HCT116 (cell line): ENCODE measurements around the gene KCNIP3. TPM values are rescaled to one million over a fixed set of nuclear protein-coding genes. Genes with fewer than 3 reads are reported as not detected.

Source experiments
- ATAC-seq: fragments of 200-7000 bp; cut with Tn5 transposase; 2 replicates; pipeline ENCODE4 v1.9.1; 2020; ENCODE audit warnings: mild to moderate bottlenecking, moderate library complexity
- BruUV-seq: library from RNA; stranded (reverse); fragments of 400-500 nt; replicated peaks from 2 replicates; lab custom pipeline; 2021; lab: Mats Ljungman, UMichigan
- CTCF ChIA-PET: fragments of 300-600 bp; sonication (Branson Sonifier 250); formaldehyde crosslinking; loops from one replicate; lab custom pipeline; 2021; ENCODE audit warnings: antibody characterized with exemption; lab: Charles Lee
- POLR2A ChIA-PET: fragments of 300-600, 350-600 bp; sonication (Branson Sonifier 250); formaldehyde crosslinking; loops from one replicate; lab custom pipeline; 2021; ENCODE audit warnings: antibody characterized with exemption; lab: Charles Lee
- RAD21 ChIA-PET, 2 experiments: fragments of 300-600 bp; sonication (Branson Sonifier 250); formaldehyde crosslinking; loops; one replicate each; lab custom pipeline; 2023; ENCODE audit warnings: low total read pairs in 2 of 2; ENCODE audit not compliant: uncharacterized antibody in 2 of 2, unreplicated experiment in 2 of 2, low non-redundant PET in 1 of 2; lab: Charles Lee
- DNase-seq: peaks from one replicate; pipeline ENCODE4 v3.0.0-alpha.2; 2010; ENCODE audit warnings: low read depth, low spot score
- H2AFZ ChIP-seq: fragments of 200-600 bp; shearing (Covaris generic), sonication (generic); 2 replicates; pipeline ENCODE4 v1.6.1; 2017; ENCODE audit warnings: low read depth, mixed run types, mixed read lengths, antibody characterized with exemption, low read length; ENCODE audit not compliant: poor library complexity, severe bottlenecking
- H3K27ac ChIP-seq: 2 replicates; pipeline ENCODE4 v1.5.1; 2012; ENCODE audit warnings: low read depth, low read length
- H3K27me3 ChIP-seq: fragments of 200-600 bp; sonication (generic); 2 replicates; pipeline ENCODE4 v1.6.1; 2016; ENCODE audit warnings: mixed run types, low read length, mixed read lengths; ENCODE audit not compliant: insufficient read depth
- H3K36me3 ChIP-seq, 2 experiments: fragments of 200-500 bp in 1 of 2; fragments of 200-600 bp in 1 of 2; sonication (Bioruptor generic) in 1 of 2; sonication (generic) in 1 of 2; 2 replicates each; pipeline versions ENCODE4 v1.5.1 to v1.6.1; 2014 to 2016; ENCODE audit warnings: low read length in 2 of 2, inconsistent platforms in 1 of 2, mixed read lengths in 1 of 2, mixed run types in 1 of 2; ENCODE audit not compliant: insufficient read depth in 2 of 2, control insufficient read depth in 1 of 2
- H3K4me1 ChIP-seq, 2 experiments: fragments of 200-600 bp in 1 of 2; sonication (generic) in 1 of 2; 2 replicates each; pipeline versions ENCODE4 v1.5.1 to v1.6.1; 2012 to 2017; ENCODE audit warnings: low read length in 2 of 2, inconsistent platforms in 1 of 2, mild to moderate bottlenecking in 1 of 2, mixed read lengths in 1 of 2, mixed run types in 1 of 2, moderate library complexity in 1 of 2; ENCODE audit not compliant: insufficient read depth in 2 of 2, control insufficient read depth in 1 of 2
- H3K4me2 ChIP-seq: fragments of 200-600 bp; sonication (generic); 2 replicates; pipeline ENCODE4 v1.6.1; 2017; ENCODE audit warnings: mixed run types, low read length, mixed read lengths
- H3K4me3 ChIP-seq, 2 experiments: fragments of 200-600 bp in 1 of 2; sonication (generic) in 1 of 2; replicated peaks in 1 of 2; 2 replicates each; pipeline ENCODE4 v1.5.1; 2011 to 2016; ENCODE audit warnings: low read length in 2 of 2, control low read depth in 1 of 2, low read depth in 1 of 2, mild to moderate bottlenecking in 1 of 2, mixed read lengths in 1 of 2, mixed run types in 1 of 2
- H3K79me2 ChIP-seq: fragments of 200-600 bp; sonication (generic); 2 replicates; pipeline ENCODE4 v1.6.1; 2017; ENCODE audit warnings: mild to moderate bottlenecking, mixed run types, low read length, moderate library complexity, mixed read lengths; ENCODE audit not compliant: insufficient read depth
- H3K9ac ChIP-seq: fragments of 200-600 bp; sonication (generic); 2 replicates; pipeline ENCODE4 v1.6.1; 2016; ENCODE audit warnings: low read length, mixed read lengths
- H3K9me2 ChIP-seq: fragments of 200-600 bp; sonication (generic), shearing (Covaris generic); 2 replicates; pipeline ENCODE4 v1.6.1; 2017; ENCODE audit warnings: mixed run types, mild to moderate bottlenecking, moderate library complexity; ENCODE audit not compliant: insufficient read depth
- H3K9me3 ChIP-seq, 2 experiments: fragments of 200-500 bp in 1 of 2; fragments of 200-600 bp in 1 of 2; sonication (Bioruptor generic) in 1 of 2; sonication (generic) in 1 of 2; 2 replicates each; pipeline ENCODE4 v1.6.1; 2014 to 2017; ENCODE audit warnings: low read length in 2 of 2, mixed read lengths in 2 of 2, inconsistent platforms in 1 of 2, low read depth in 1 of 2, mild to moderate bottlenecking in 1 of 2, mixed run types in 1 of 2, moderate library complexity in 1 of 2; ENCODE audit not compliant: control insufficient read depth in 1 of 2, insufficient read depth in 1 of 2
- H4K20me1 ChIP-seq: fragments of 200-600 bp; sonication (generic), shearing (Covaris generic); 2 replicates; pipeline ENCODE4 v1.6.1; 2017; ENCODE audit warnings: mixed run types, mild to moderate bottlenecking, moderate library complexity; ENCODE audit not compliant: insufficient read depth
- CBX3 ChIP-seq: IDR thresholded peaks from 2 replicates; pipeline ENCODE4 v1.6.1; 2012; ENCODE audit warnings: low read depth
- EGR1 ChIP-seq: IDR thresholded peaks from 2 replicates; pipeline ENCODE4 v1.6.1; 2012; ENCODE audit warnings: low read depth
- ELF1 ChIP-seq: IDR thresholded peaks from 2 replicates; pipeline ENCODE4 v1.6.1; 2012; ENCODE audit warnings: low read depth, borderline replicate concordance
- JUND ChIP-seq: IDR thresholded peaks from 2 replicates; pipeline ENCODE4 v1.6.1; 2012
- MAX ChIP-seq: IDR thresholded peaks from 2 replicates; pipeline ENCODE4 v1.6.1; 2012
- POLR2A ChIP-seq: IDR thresholded peaks from 2 replicates; pipeline ENCODE4 v1.7.0; 2011; ENCODE audit warnings: borderline replicate concordance; ENCODE audit not compliant: insufficient read depth, insufficient read length; ENCODE audit errors: extremely low read depth
- POLR2AphosphoS5 ChIP-seq: IDR thresholded peaks from 2 replicates; pipeline ENCODE4 v1.6.1; 2011; ENCODE audit warnings: mild to moderate bottlenecking, low read depth, low read length, moderate library complexity
- RAD21 ChIP-seq: IDR thresholded peaks from 2 replicates; pipeline ENCODE4 v1.6.1; 2012; ENCODE audit warnings: low read depth, mild to moderate bottlenecking
- SIN3A ChIP-seq: IDR thresholded peaks from 2 replicates; pipeline ENCODE4 v1.6.1; 2012; ENCODE audit warnings: low read depth
- SP1 ChIP-seq: IDR thresholded peaks from 2 replicates; pipeline ENCODE4 v1.6.1; 2012; ENCODE audit warnings: low read depth
- intact Hi-C: fragments of 100-400 bp; cut with micrococcal nuclease; formaldehyde crosslinking; loops from 2 replicates; pipeline ENCODE4 v1.10.0; 2022
- total RNA-seq: library from RNA; stranded (reverse); gene quantifications from one replicate; pipeline ENCODE4 v1.2.1, GENCODE V29; 2021; ENCODE audit not compliant: unreplicated experiment
- TF ChIP-seq, protein P1 (sequence below): IDR thresholded peaks from 2 replicates; pipeline ENCODE4 v1.6.1; 2012; ENCODE audit warnings: low read depth

KCNIP3 gene
- total RNA-seq, 1 experiment from 2014 or later: 3.1 TPM

DNA sequence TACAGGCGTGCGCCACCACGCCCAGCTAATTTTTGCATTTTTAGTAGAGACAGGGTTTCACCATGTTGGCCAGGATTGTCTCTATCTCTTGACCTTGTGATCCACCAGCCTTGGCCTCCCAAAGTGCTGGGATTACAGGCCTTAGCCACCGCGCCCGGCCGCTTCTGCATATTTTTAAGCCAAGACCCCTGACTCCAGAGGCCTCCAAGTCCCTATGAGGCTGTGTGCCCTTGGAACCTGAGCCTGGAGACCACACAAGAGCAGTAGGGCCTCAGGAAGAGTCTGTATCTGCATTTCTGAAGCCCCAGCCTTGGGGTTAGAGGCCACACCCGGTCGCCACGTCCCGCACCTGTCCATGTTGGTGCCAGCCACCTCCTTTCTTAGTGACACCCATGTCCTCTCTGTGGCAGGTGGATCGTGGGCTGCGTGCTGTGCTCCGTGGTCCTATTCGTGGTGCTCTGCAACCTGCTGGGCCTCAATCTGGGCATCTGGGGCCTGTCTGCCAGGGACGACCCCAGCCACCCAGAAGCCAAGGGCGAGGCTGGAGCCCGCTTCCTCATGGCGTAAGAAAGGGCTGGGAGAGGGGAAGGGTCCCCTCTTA is 17.6 kb upstream of the KCNIP3 start:
- H3K4me2 ChIP-seq: no peak overlapping the region
- H3K27ac ChIP-seq: no peak overlapping the region
- no peak for TF ChIP-seq RAD21
- no peak for TF ChIP-seq SIN3A
- no peak for TF ChIP-seq POLR2A
- TF ChIP-seq POLR2AphosphoS5: no peak
- no peak for TF ChIP-seq JUND
- no peak for TF ChIP-seq CBX3
- TF ChIP-seq, protein P1, sequence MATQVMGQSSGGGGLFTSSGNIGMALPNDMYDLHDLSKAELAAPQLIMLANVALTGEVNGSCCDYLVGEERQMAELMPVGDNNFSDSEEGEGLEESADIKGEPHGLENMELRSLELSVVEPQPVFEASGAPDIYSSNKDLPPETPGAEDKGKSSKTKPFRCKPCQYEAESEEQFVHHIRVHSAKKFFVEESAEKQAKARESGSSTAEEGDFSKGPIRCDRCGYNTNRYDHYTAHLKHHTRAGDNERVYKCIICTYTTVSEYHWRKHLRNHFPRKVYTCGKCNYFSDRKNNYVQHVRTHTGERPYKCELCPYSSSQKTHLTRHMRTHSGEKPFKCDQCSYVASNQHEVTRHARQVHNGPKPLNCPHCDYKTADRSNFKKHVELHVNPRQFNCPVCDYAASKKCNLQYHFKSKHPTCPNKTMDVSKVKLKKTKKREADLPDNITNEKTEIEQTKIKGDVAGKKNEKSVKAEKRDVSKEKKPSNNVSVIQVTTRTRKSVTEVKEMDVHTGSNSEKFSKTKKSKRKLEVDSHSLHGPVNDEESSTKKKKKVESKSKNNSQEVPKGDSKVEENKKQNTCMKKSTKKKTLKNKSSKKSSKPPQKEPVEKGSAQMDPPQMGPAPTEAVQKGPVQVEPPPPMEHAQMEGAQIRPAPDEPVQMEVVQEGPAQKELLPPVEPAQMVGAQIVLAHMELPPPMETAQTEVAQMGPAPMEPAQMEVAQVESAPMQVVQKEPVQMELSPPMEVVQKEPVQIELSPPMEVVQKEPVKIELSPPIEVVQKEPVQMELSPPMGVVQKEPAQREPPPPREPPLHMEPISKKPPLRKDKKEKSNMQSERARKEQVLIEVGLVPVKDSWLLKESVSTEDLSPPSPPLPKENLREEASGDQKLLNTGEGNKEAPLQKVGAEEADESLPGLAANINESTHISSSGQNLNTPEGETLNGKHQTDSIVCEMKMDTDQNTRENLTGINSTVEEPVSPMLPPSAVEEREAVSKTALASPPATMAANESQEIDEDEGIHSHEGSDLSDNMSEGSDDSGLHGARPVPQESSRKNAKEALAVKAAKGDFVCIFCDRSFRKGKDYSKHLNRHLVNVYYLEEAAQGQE: no peak
- no peak for TF ChIP-seq MAX
- TF ChIP-seq ELF1: no peak
- TF ChIP-seq EGR1: no peak
- TF ChIP-seq SP1: no peak
- TF ChIP-seq, all 23 proteins: peak for 0
- Histone ChIP-seq H3K79me2 (no peaks in the 10 kb centered on the region), H3K9me3 (no peaks in the 10 kb centered on the region), H3K9ac (no peak overlapping the region), H3K9me2 (no peaks in the 10 kb centered on the region), H2AFZ (no peak overlapping the region), H3K4me3 (no peak overlapping the region), H3K36me3 (no peaks in the 10 kb centered on the region), H4K20me1 (no peaks in the 10 kb centered on the region), H3K27me3 (no peaks in the 10 kb centered on the region), H3K4me1 (peaks cover 21 to 43% of the 10 kb centered on the region in 2 experiments)
- BruUV-seq: no TSS peak
- no peak for ATAC-seq
- CTCF ChIA-PET: no interaction called here
- POLR2A ChIA-PET: no interaction called here
- intact Hi-C loops: no loop called here
- no peak for DNase-seq
- RAD21 ChIA-PET: no interaction called here
